ENCODE results near the gene RPL13A. TPM values are rescaled to one million over a fixed set of nuclear protein-coding genes. Genes with fewer than 3 reads are reported as not detected.

The RPL13A gene
- total RNA-seq, 1 experiment from 2014 or later = 3,286 TPM

GRCh38 chr19:49530708-49531107 lies 43.3 kb downstream of the RPL13A start:
- Mint-ChIP-seq H3K27me3 (ENCODE audit: low read depth) (peaks cover 15% of the 10 kb centered on the region), H3K36me3 (ENCODE audit: insufficient read depth in 1 of 3, low read depth in 3 of 3) (peaks cover 0 to 26% (median 13%) of the 10 kb centered on the region in 3 experiments; a peak in 6 of 7 replicates), H3K9me3 (no peaks in the 10 kb centered on the region; a peak in 1 of 5 replicates), H3K27ac (peak overlapping the region in 1 of 3 experiments; percentile 81; a peak in 1 of 7 replicates), H3K4me1 (peaks cover 13 to 32% of the 10 kb centered on the region in 2 experiments), H3K4me3 (peak overlapping the region in 1 of 2 experiments; percentile 59; a peak in 2 of 5 replicates)
- WGBS (ENCODE audit: extremely low coverage, insufficient read length, low lambda C conversion rate) = no CpG with 5 or more reads among the region's 7 CpGs
- Histone ChIP-seq H3K27ac (ENCODE audit: insufficient read length, low read depth, low read length) (no peak overlapping the region), H4K5ac (ENCODE audit: insufficient read length, low read depth, low read length) (no peak overlapping the region), H3K4me2 (ENCODE audit: insufficient read depth, insufficient read length, low read length) (no peak overlapping the region), H2BK12ac (ENCODE audit: insufficient read length, low read depth, low read length) (no peak overlapping the region), H3T11ph (ENCODE audit: low read length) (no peak overlapping the region), H2BK5ac (ENCODE audit: insufficient read length, low read length) (no peak overlapping the region), H3K79me1 (ENCODE audit: insufficient read depth, low read depth, low read length, poor library complexity, severe bottlenecking) (no peaks in the 10 kb centered on the region), H2BK15ac (ENCODE audit: low read depth, low read length) (no peak overlapping the region), H2AK5ac (ENCODE audit: insufficient read length, low read length) (no peak overlapping the region), H3K56ac (ENCODE audit: insufficient read length, low read depth, low read length) (no peak overlapping the region), H2BK120ac (ENCODE audit: low read depth, low read length, poor library complexity, severe bottlenecking) (no peak overlapping the region), H2BK20ac (ENCODE audit: low read depth, low read length, poor library complexity, severe bottlenecking) (no peak overlapping the region), H3K27me3 (ENCODE audit: insufficient read depth, low read length) (no peaks in the 10 kb centered on the region), H4K91ac (ENCODE audit: insufficient read length, low read depth, low read length) (no peak overlapping the region), H4K8ac (replicated peaks; ENCODE audit: insufficient read length, low read depth, low read length) (no peak overlapping the region), H2AFZ (ENCODE audit: low read length) (no peak overlapping the region), H3K4me1 (ENCODE audit: insufficient read depth, low read length) (no peaks in the 10 kb centered on the region), H3K9ac (ENCODE audit: extremely low read depth, insufficient read length, low read length) (no peak overlapping the region), H3K9me3 (ENCODE audit: control insufficient read depth, low read depth, low read length) (no peaks in the 10 kb centered on the region), H3K18ac (ENCODE audit: insufficient read length, low read depth, low read length) (no peak overlapping the region), H3K79me2 (ENCODE audit: insufficient read depth, low read length) (no peaks in the 10 kb centered on the region), H3K4ac (ENCODE audit: low read depth, low read length) (no peak overlapping the region), H3K23me2 (ENCODE audit: insufficient read length, low read depth, low read length, poor library complexity, severe bottlenecking) (peaks cover 9% of the 10 kb centered on the region), H3K23ac (ENCODE audit: insufficient read length, low read depth, low read length) (no peak overlapping the region), H3K14ac (ENCODE audit: insufficient read depth, low read length) (no peak overlapping the region), H4K20me1 (ENCODE audit: control insufficient read depth, insufficient read depth, insufficient read length) (no peaks in the 10 kb centered on the region)
- no peak for TF ChIP-seq CTCF (conservative IDR thresholded peaks at IDR 0.05)
- no peak for DNase-seq

Measured in H9 (cell line).